Stimulated activated CD4-positive, alpha-beta T cell treated with anti-CD3 and anti-CD28 coated beads, Interleukin-1b, Interleukin-23, amount 100 ng/mL, for 24 hours (primary cell): ENCODE data around the gene TEF.

Experiments used
- DNase-seq, 4 experiments: peaks; one replicate each; pipeline ENCODE4 v3.0.0-alpha.2; 2020; ENCODE audit warnings: low read depth in 4 of 4, low spot score in 1 of 4

The TEF gene

GRCh38 chr22:41381329-41382097 is at the start of gene TEF:
Gene TEF, plus strand, starts transcription at chr22:41381942. Its CDS starts 103 bp downstream, at chr22:41382045.
- DNase-seq = peak; percentile 89 to 97 (median 92)

- no peak for DNase-seq
Observed at GRCh38 chr22:41332217-41332939, 49.4 kb upstream of the TEF start.

- DNase-seq = no peak
Observed at GRCh38 chr22:41333806-41334205, 47.9 kb upstream of the TEF start.

- no peak for DNase-seq
Observed at GRCh38 chr22:41334215-41334614, 47.5 kb upstream of the TEF start.

GRCh38 chr22:41334951-41335635 is 46.6 kb upstream of the TEF start:
- DNase-seq = no peak

GRCh38 chr22:41338614-41339212 is 43.0 kb upstream of the TEF start:
- no peak for DNase-seq

DNA sequence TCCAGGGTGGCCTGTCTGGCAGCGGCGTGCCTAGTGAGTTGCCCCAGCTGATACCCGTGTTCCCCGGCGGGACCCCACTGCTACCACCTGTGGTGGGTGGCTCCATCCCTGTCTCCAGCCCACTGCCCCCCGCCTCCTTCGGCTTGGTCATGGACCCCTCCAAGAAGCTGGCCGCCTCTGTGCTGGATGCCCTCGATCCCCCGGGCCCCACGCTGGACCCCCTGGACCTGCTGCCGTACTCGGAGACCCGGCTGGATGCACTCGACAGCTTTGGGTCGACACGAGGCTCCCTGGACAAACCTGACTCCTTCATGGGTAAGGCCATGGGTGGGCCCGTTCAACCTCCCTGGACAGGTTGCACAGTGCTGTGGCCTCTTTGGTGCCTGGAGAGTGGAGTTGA is 41.9 kb upstream of the TEF start:
- DNase-seq = no peak

- DNase-seq = no peak
Observed at GRCh38 chr22:41340357-41340756, 41.4 kb upstream of the TEF start.

DNA sequence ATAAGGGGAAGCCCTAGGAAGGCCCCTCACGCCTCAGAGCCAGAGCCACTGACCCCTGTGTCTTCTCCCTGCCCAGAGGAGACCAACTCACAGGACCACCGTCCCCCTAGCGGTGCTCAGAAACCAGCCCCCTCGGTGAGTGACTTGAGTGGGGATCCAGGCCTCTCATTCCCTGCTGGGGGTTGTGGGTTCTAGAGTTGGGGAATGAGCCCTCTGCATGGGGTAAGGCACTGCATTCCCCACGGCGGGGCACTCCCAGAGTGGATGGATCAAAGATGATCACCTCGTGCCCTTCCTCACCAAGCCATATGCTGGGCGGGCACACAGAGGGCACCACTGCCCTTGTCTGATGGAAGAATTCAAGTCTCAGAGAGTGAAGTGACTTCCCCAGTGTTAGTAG is 40.7 kb upstream of the TEF start:
- no peak for DNase-seq

GRCh38 chr22:41341990-41342389 is 39.8 kb upstream of the TEF start:
- peak in 1 of 4 experiments; percentile 4 for DNase-seq

DNA sequence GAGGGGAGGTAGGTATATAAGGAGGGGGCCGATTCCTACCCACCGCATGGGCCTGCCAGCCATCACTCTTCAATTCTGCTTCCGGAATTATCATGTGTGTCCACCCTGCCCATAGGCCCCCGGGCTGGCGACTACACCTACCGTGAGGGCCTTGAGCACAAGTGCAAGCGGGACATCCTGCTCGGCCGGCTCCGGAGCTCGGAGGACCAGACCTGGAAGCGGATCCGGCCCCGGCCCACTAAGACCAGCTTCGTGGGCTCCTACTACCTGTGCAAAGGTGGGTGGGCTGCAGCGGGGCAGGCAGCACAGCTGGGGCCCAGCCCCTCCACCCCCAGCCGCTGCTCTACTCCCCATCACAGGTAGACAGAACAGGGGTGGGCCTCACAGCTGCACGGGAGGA is 38.4 kb upstream of the TEF start:
- DNase-seq = no peak

- no peak for DNase-seq
Observed at GRCh38 chr22:41343717-41344116, 38.0 kb upstream of the TEF start.

- no peak for DNase-seq
Observed at GRCh38 chr22:41344189-41344788, 37.5 kb upstream of the TEF start.

- DNase-seq = no peak
Observed at GRCh38 chr22:41345807-41346335, 35.9 kb upstream of the TEF start.

DNA sequence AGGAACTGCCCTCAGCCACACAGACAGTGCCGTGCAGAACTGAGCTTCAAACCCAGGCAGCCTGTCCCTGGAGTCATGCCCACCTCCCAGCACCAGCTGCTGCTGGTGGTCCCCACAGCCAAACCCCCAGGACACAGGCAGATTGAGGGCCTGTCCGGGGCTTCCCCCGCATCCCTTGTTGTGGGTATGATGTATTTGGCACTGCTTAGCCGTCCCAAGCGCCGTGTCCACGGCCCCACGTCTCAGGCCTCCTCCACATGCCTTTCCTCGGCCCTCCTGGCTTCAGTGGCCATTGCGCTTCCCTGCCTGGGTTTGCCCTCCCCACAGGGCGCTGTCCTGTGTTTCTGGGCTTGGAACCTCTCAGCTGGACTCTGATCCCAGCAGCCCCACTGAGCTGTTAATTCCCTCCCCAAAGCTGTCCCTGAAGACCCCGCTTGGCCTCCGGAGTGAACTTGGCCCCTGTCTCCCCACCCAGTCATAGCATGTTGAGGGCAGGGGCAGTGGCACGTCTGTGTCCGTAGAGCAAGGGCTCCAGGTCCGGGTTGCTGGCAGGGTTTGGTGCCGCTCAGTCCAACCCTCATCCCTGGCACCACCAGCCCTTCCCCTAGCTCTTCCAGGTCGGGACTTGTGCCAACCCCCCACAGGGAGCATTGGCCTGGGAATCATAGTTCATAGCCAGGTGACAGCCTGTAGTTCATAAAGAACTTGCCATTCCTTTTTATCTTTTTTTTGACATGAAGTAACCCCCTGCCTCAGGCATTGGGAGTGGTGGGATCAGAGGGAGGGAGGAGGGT is 34.5 kb upstream of the TEF start:
- DNase-seq = no peak

DNA sequence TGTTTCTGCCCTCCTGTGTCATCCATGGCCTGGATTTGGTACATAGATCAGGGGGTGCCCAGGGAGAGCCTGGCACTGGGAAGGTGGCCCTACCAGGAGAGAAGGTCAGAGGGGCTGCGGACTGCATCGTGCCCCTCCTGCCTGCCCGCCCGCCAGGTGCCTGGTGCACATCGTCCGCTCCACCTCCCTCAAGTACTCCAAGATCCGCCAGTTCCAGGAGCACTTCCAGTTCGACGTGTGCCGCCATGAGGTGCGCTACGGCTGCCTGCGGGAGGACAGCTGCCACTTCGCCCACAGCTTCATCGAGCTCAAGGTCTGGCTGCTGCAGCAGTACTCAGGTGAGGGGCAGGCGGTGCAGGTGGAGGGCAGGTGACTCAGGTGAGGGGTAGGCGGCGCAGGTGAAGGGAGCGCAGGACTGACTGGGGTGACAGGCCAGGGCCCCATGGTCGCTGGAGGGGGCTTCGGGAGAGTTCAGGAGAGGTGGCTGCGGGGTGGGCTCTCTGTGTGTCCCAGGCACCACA is 32.7 kb upstream of the TEF start:
- no peak for DNase-seq

DNA sequence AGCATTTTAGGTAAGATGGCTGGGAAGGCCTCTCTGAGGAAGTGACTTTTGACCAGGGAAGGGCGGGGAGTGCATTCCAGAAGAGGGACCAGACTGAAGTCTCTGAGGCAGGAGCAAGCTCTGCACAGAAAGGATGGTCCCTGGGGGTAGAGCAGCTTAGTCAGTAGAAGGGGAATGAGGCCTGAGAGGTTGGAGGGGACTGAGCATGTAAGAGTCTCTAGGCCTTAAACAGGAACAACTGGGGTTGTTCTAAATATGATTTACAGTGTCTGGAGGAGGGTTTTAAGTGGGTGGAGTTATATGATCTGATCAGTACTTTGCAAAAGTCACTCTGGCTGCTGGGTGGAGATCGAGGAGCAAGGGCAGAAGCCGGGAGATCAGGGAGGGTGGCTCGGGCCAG is 31.7 kb upstream of the TEF start:
- DNase-seq = no peak

DNA sequence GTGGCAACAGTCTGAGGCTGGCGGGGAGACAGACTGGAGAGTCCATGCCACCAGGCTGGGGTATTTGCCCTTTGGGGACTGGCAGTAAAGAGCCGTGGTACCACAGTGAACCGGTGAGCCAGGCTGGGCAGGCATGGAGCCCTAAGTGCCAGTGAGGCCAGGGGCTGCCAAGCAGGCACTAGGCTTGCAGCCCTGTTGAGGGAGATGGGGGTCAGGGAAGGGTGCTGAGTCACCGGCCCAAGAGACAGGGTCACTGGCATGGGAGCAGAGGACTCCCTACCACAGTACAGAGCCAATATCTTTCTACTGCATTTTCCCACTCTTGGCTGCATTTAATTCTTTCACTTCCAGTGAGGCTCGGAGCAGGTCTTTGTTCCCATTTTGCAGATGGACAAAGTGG is 30.7 kb upstream of the TEF start:
- no peak for DNase-seq

- no peak for DNase-seq
Observed at GRCh38 chr22:41352058-41352457, 29.7 kb upstream of the TEF start.
